ENCODE measurements around the gene QPRT.

- TF ChIP-seq CTCF (IDR thresholded peaks at IDR 0.05; ENCODE audit: borderline replicate concordance, extremely low read depth, low read length, poor library complexity, severe bottlenecking), result no peak
- no peak for TF ChIP-seq EZH2 (IDR thresholded peaks at IDR 0.05; ENCODE audit: borderline replicate concordance, low read depth, low read length, severe bottlenecking)
Observed at GRCh38 chr16:29688172-29688571, 9.2 kb downstream of the QPRT start.

Data from DND-41 (cell line).